RPMI7951 (cell line): ENCODE data around the gene RTN4RL2. TPM values are rescaled to one million over a fixed set of nuclear protein-coding genes. Genes with fewer than 3 reads are reported as not detected.
"Not testable (repeated sequence)": the region's sequence is repeated elsewhere in the genome, so short reads cannot be mapped to it uniquely, and the experiment has no call there.

ENCODE experiments used
- DNase-seq: peaks from one replicate; pipeline ENCODE4 v3.0.0-alpha.2; 2012; ENCODE audit warnings: low read depth
- total RNA-seq: library from RNA; depleted of rRNA; stranded (reverse); fragments of >200 nt; shearing (Covaris generic); gene quantifications from 2 replicates; pipeline ENCODE4 v1.2.3, GENCODE V29; 2014

RTN4RL2 gene
- total RNA-seq, 1 experiment from 2014 or later: 0.72 TPM

GRCh38 chr11:57432714-57433163, 27.6 kb upstream of the RTN4RL2 start:
- DNase-seq: peak; percentile 97

GRCh38 chr11:57434640-57435546, 25.4 kb upstream of the RTN4RL2 start:
- DNase-seq: peak; percentile 83

- no peak for DNase-seq
Measured at GRCh38 chr11:57436031-57436430, 24.3 kb upstream of the RTN4RL2 start.

- no peak for DNase-seq
Measured at GRCh38 chr11:57438345-57439285, 21.7 kb upstream of the RTN4RL2 start.

GRCh38 chr11:57439786-57440185, 20.5 kb upstream of the RTN4RL2 start:
- no peak for DNase-seq

GRCh38 chr11:57440744-57441414, 19.4 kb upstream of the RTN4RL2 start:
- DNase-seq: no peak

- peak; percentile 45 for DNase-seq
Measured at GRCh38 chr11:57444362-57445121, 15.8 kb upstream of the RTN4RL2 start.

- DNase-seq: not testable (repeated sequence)
Measured at GRCh38 chr11:57445122-57445394, 15.3 kb upstream of the RTN4RL2 start.

- no peak for DNase-seq
Measured at GRCh38 chr11:57446055-57446454, 14.3 kb upstream of the RTN4RL2 start.

GRCh38 chr11:57453543-57454177, 6.7 kb upstream of the RTN4RL2 start:
- no peak for DNase-seq

GRCh38 chr11:57456960-57457642, 3.2 kb upstream of the RTN4RL2 start:
- peak; percentile 77 for DNase-seq

GRCh38 chr11:57457643-57458023, 2.7 kb upstream of the RTN4RL2 start:
- no peak for DNase-seq

- DNase-seq: no peak
Measured at GRCh38 chr11:57458060-57458409, 2.3 kb upstream of the RTN4RL2 start.

- no peak for DNase-seq
Measured at GRCh38 chr11:57458410-57459163, 1.7 kb upstream of the RTN4RL2 start.

GRCh38 chr11:57459164-57460021, 935 bp upstream of the RTN4RL2 start:
- no peak for DNase-seq

GRCh38 chr11:57460758-57461749, 726 bp downstream of the RTN4RL2 start:
- DNase-seq: no peak

- DNase-seq: no peak
Measured at GRCh38 chr11:57461841-57462489, 1.6 kb downstream of the RTN4RL2 start.
